HG03064 (cell line): ENCODE results near the gene MAPK14.

Experiments
- ATAC-seq: cut with Tn5 transposase; IDR thresholded peaks from one replicate; pipeline ENCODE4 v1.9.1; 2021; ENCODE audit warnings: low read depth; ENCODE audit not compliant: unreplicated experiment

MAPK14 gene

GRCh38 chr6:36132246-36132895 is 104.8 kb downstream of the MAPK14 start:
- ATAC-seq = no peak

DNA sequence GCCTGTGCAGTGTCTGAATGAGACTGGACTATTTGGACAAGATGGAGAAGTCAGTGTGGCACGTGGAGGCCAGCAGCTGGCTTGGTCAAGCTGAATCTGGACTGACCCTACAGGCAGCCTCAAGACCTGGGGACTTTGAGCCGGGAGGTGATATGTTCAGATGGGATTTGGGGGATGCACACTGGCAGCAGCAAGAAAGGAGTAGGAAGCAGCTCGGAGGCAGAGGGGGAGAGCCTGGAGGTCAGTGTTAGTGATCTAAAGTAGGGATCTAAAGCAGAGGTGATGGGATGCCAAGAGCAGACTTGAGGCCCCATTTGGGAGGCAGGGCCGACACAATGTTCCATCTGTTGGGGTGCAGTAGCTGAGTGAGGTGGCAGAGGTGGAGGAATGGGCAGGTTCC is 105.5 kb downstream of the MAPK14 start:
- ATAC-seq = no peak

GRCh38 chr6:36133912-36134311 is 106.3 kb downstream of the MAPK14 start:
- no peak for ATAC-seq

DNA sequence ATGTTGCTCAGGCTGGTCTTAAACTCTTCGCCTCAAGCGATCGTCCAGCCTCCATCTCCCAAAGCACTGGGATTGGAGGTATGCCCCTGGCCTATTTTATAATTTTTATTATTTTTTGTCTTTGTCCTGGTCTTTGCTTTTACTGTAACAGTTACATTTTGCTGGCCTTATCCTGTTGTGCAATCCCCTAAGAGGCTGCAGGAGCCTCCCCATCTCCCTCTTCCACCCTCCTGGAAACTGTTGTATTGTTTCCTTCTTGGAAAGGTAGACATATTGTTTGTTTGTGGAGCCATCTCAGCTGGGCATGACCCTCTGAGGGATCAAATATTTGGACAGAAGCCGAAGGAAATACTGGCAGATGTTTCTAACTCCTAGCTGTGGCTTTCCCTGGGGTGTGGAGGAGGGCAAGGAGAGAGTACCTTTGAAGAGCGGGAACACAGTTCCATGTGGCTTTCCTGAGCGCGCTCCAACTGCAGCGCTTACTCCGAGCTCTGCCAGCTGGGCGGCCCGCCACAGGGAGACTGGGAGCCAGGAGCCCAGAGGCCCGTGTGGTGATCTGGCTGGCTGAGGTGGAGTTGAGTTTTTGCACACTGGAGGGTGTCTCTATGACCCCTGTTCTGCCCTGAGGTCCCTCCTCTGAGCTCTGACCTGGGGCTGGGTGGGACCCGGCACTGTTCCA is 107.6 kb downstream of the MAPK14 start:
- ATAC-seq = no peak

GRCh38 chr6:36136034-36136433 is 108.4 kb downstream of the MAPK14 start:
- no peak for ATAC-seq

DNA sequence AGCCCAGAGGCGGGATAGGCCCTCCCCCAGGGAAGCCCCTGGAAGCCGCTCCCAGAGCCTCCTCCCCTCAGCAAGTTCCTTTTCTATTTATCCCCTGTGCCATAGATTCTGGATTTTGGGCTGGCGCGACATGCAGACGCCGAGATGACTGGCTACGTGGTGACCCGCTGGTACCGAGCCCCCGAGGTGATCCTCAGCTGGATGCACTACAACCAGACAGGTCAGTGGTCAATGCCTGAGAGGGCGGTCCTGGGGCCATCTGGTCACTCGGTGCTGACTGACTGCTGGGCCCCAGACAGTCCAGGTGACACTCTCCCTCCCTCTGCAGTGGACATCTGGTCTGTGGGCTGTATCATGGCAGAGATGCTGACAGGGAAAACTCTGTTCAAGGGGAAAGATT is 108.9 kb downstream of the MAPK14 start:
- no peak for ATAC-seq

DNA sequence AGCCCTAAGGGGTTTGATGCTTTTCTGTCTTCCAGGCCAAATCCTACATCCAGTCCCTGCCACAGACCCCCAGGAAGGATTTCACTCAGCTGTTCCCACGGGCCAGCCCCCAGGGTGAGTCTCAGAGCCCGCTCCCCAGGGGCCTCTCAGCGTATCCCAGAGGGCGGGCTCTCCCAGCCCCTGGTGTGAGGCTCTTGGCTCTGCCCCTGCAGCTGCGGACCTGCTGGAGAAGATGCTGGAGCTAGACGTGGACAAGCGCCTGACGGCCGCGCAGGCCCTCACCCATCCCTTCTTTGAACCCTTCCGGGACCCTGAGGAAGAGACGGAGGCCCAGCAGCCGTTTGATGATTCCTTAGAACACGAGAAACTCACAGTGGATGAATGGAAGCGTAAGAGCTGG is 111.1 kb downstream of the MAPK14 start:
- no peak for ATAC-seq

GRCh38 chr6:36139431-36139830 is 111.8 kb downstream of the MAPK14 start:
- ATAC-seq = no peak

- ATAC-seq = no peak
Observed at GRCh38 chr6:36139991-36140710, 112.5 kb downstream of the MAPK14 start.

- ATAC-seq = no peak
Observed at GRCh38 chr6:36141091-36141490, 113.5 kb downstream of the MAPK14 start.

DNA sequence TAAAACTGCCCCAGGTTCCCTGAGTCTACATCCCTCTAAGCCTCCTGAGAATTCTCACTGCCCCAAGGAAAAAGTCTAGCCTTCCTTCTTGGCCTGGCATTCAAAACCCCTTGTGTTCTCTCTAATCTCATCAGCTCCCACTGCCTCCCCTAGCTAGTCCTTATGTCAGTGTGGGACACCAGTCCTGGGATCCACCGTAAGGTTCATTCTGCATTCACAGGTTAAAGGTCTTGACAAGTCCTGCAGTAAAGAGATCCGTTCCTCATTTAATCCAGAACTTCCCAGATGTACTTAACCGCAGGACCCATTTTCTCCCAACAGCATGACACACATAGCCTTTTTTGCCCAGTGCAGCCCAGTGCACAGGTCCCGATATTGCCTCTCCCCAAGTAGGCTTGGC is 114.4 kb downstream of the MAPK14 start:
- no peak for ATAC-seq

DNA sequence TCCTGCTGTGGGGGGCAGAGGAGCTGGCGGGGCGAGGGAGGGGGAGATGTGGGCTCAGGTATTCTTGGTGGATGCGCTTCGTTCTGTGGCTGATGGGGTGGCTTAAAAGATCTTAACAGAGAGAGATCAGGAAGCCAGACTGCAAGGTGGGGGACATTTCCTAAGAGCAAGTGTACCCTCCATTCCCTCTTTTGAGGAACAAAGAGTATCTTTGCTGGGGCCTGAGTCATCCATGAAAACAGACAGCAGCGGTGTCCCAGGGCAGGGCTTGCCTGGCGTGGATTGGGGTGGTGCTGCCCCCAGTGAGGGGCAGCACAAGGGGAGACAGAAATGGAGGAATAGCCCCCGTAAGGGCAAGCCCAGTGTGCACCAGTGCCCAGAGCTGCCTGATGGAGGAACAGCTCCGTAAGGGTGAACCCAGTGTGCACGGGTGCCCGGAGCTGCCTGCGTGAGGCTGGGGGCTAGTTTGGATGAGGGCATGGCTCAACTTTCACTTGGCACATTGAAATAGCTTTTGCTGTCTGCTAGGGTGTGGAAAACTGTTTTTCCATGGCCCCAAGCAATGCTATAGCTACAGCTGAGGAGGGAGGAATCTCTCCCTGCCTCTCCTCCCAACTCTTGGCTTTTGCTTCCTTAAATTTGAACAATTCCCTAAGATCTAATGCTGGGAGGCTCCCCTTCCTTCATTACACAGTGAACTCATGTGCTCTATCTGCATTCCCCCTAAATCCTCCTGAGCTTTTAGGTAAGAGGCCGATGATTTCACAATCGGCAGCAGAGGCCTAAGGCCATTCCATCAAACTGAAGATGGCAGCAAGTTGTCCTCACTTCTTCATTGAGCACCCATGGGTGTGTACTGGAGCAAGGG is 115.6 kb downstream of the MAPK14 start:
- ATAC-seq = no peak

DNA sequence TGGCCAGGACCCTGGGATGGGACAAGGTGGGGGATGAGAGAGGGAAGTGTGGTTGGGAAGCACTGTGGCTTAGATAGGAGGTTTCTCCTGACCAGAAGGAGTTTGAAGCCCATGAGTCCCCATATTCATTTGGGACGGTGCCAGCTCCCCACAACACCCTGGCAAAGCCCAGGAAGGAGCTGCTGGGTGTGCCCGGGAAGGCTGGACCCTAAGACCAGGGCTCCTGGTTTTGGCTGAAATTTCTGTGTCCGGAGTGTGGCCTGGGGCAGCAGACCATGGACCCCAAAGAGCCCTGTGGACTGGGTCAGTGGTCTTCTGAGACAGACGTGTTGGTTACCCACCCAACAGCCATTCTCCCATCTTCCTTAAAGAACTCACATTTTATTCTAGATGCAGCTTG is 117.9 kb downstream of the MAPK14 start:
- ATAC-seq = no peak

DNA sequence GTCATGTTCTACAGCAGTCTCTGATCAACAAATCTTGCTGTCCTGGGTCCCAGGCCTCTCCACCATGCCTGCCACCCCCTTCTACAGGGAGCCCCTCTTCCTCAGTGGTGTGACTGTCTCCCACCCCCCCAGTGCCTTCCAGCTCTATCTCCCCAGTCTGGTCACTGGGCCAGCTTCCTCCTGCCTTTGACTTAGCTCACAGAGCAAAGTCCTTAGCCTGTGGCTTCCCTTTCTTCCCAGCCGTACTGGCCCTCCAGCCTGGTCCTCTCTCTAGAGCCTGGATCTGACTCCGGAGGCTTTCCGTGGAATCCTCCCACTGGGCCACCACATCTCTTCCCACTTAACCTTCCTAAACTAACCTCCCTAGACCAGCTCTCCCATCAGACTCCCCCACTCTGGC is 119.7 kb downstream of the MAPK14 start:
- ATAC-seq = no peak

- no peak for ATAC-seq
Observed at GRCh38 chr6:36149476-36149875, 121.9 kb downstream of the MAPK14 start.

DNA sequence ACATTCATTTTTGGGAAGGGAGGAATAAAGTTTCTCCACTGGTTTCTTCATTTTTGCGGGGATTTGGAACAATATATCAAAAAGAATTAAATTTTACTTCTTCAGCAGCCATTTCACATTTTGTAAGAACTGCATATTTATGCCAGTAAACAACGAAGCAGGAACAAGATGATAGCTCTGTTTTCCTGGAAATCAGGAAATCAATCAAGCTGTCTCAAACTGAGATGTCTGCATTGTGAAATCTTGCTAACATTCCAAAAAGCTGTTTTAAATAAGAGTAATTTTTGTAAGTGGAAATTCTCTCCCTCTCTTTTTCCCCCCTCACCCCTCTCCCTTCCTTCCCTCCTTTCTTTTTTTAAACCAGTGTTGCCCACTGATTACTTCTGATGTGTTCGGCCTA is 122.7 kb downstream of the MAPK14 start:
- ATAC-seq = no peak

DNA sequence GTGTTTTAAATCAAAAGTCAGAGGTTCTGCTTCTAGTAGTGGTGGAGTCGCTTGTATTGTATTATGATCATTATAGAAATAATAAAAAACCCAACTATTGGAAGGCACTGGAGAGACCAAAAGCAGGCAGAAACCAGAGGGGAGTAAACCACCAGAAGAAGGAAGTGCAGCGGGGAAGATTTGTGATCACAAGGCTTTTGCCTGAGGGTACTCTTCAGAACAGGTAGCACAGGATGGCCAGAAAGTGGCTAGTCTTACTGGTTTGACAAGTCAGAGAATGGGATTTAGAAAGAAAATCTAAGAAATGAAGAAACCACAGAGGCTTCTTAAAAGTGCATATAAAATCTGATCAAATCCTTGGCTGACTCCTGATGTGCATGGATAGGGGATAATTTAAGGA is 126.7 kb downstream of the MAPK14 start:
- ATAC-seq = no peak

GRCh38 chr6:36155662-36156061 is 128.1 kb downstream of the MAPK14 start:
- no peak for ATAC-seq

GRCh38 chr6:36160147-36160760 is 132.6 kb downstream of the MAPK14 start:
- ATAC-seq = no peak
